Stimulated activated naive B cell treated with anti-CD40 and anti-IgM and Interleukin-4, amounts not matched to agents 10 μg/mL and 1 μg/mL and 100 μg/mL, for 72 hours (primary cell): ENCODE measurements around the gene NCKAP5.
"Not testable (repeated sequence)": the region's sequence is repeated elsewhere in the genome, so short reads cannot be mapped to it uniquely, and the experiment has no call there.

Source experiments
- ATAC-seq, 2 donors: fragments of 150-1000 bp; cut with Tn5 transposase; replicated peaks; 2 replicates each; pipeline ENCODE4 v1.10.0; 2021; ENCODE audit warnings: moderate library complexity in 1 of 2
- DNase-seq: peaks from one replicate; pipeline ENCODE4 v3.0.0; 2021
- H3K27ac Mint-ChIP-seq: one replicate; pipeline ENCODE4 v1.8.0; 2022; ENCODE audit warnings: mild to moderate bottlenecking, mixed read lengths
- H3K27me3 Mint-ChIP-seq, 2 donors: one replicate each; pipeline ENCODE4 v1.8.0; 2022; ENCODE audit warnings: mixed read lengths in 2 of 2
- H3K36me3 Mint-ChIP-seq, 2 donors: one replicate each; pipeline ENCODE4 v1.8.0; 2022; ENCODE audit warnings: mixed read lengths in 2 of 2, mild to moderate bottlenecking in 1 of 2
- H3K4me1 Mint-ChIP-seq, 2 donors: one replicate each; pipeline ENCODE4 v1.8.0; 2022; ENCODE audit warnings: mixed read lengths in 2 of 2, mild to moderate bottlenecking in 1 of 2
- H3K4me3 Mint-ChIP-seq, 2 donors: one replicate each; pipeline ENCODE4 v1.8.0; 2022; ENCODE audit warnings: mild to moderate bottlenecking in 2 of 2, mixed read lengths in 2 of 2, moderate library complexity in 1 of 2
- H3K9me3 Mint-ChIP-seq, 2 donors: one replicate each; pipeline ENCODE4 v1.8.0; 2022; ENCODE audit warnings: mixed read lengths in 2 of 2, mild to moderate bottlenecking in 1 of 2

The NCKAP5 gene

DNA sequence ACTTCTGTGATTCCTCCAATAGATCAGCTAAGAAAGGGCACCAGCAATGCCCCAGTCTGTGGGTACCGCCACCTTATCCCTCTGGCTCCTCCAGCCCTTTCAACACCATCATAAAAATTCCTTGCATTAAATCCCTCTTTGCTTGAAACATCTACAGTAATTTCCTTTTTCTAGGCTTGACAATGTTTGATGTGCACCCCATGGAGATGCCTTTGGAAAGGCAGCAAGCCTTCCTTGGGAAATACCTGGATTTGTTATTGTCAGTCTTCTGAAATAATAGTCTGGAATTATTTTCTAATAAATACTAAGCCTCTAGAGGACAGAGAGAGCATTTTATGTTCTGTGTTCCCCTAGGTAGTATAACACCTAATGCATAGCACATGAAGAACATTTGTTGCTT, 46.1 kb downstream of the NCKAP5 start:
- no peaks in the 10 kb centered on the region for H3K4me1 Mint-ChIP-seq
- no peak overlapping the region for H3K27ac Mint-ChIP-seq
- H3K4me3 Mint-ChIP-seq = no peak overlapping the region
- H3K9me3 Mint-ChIP-seq = no peaks in the 10 kb centered on the region
- H3K27me3 Mint-ChIP-seq = peaks cover 0 to 15% of the 10 kb centered on the region in 2 donors
- no peaks in the 10 kb centered on the region for H3K36me3 Mint-ChIP-seq
- no peak for ATAC-seq
- DNase-seq = no peak

DNA sequence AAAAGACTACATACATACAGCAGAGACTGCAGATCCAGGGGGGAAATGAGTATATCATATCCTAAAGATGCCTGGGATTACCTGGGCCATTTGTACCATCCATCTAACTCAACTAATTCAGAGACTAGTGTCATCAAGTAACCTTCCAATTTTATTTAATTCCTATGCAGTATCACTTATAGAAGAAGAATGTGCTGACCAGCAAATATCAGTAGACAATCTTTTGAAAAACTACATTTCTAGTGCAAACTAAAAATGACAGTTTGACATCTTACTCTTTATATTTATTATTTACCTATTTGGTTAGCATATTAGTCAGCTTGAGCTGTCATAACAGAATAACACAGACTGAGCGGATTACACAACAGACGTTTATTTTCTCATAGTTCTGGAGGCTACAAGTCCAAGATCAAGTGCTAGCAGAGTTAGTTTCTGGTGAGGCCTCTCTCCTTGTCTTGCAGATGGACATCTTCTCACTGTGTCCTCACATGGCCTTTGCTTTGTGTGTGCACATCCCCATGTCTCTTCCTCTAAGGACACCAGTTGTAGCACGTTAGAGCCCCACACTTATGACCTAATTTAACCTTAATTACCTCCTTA, 47.0 kb downstream of the NCKAP5 start:
- Mint-ChIP-seq H3K36me3 (no peaks in the 10 kb centered on the region), H3K4me3 (no peak overlapping the region), H3K27me3 (peaks cover 0 to 15% of the 10 kb centered on the region in 2 donors), H3K27ac (no peak overlapping the region), H3K9me3 (no peaks in the 10 kb centered on the region), H3K4me1 (no peaks in the 10 kb centered on the region)
- no peak for DNase-seq
- no peak for ATAC-seq

GRCh38 chr2:133519677-133520076, 48.6 kb downstream of the NCKAP5 start:
- not testable (repeated sequence) for H3K4me3 Mint-ChIP-seq, H3K9me3 Mint-ChIP-seq, H3K27ac Mint-ChIP-seq, H3K4me1 Mint-ChIP-seq, H3K36me3 Mint-ChIP-seq, ATAC-seq, DNase-seq
- H3K27me3 Mint-ChIP-seq = peaks cover 0 to 15% of the 10 kb centered on the region in 2 donors

GRCh38 chr2:133518700-133519344, 49.4 kb downstream of the NCKAP5 start:
- Mint-ChIP-seq H3K27me3 (peaks cover 0 to 15% of the 10 kb centered on the region in 2 donors), H3K36me3 (no peaks in the 10 kb centered on the region), H3K4me1 (no peaks in the 10 kb centered on the region), H3K9me3 (no peaks in the 10 kb centered on the region), H3K27ac (no peak overlapping the region), H3K4me3 (no peak overlapping the region)
- no peak for ATAC-seq
- no peak for DNase-seq

- Mint-ChIP-seq H3K27me3 (peaks cover 0 to 5% of the 10 kb centered on the region in 2 donors), H3K27ac (no peak overlapping the region), H3K4me1 (no peaks in the 10 kb centered on the region), H3K4me3 (no peak overlapping the region), H3K9me3 (no peaks in the 10 kb centered on the region), H3K36me3 (no peaks in the 10 kb centered on the region)
- DNase-seq = no peak
- no peak for ATAC-seq
Observed at GRCh38 chr2:133517876-133518275, 50.4 kb downstream of the NCKAP5 start.

DNA sequence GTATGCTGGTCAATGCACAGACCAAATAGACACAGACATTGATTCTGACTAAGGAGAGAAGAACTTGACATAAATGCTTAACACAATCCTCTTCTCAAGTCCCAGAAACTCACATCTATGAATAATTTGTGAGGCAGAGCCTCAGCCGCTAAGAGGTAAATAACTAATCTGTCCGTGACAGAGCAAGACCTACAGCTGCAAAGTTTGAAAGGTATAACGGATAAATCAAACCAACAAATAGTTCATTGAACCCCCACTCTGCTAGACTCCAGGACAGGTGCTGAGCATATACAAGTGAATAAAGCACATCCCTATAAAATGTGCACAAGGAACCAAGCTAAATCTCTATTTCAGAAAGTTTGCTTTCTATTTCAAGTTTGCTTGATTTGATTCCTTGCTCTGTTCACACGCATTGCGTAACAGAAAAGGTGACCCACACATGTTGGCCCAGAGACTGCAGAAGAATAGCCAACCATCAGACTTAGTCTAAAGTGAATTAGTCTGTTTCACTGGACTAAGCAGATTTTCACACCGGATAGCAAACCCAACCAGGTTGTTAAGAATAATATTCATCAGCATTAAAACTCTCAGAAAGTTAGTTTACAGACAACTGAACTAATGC, 51.7 kb downstream of the NCKAP5 start:
- Mint-ChIP-seq H3K27ac (no peak overlapping the region), H3K27me3 (peaks cover 0 to 5% of the 10 kb centered on the region in 2 donors), H3K4me1 (no peaks in the 10 kb centered on the region), H3K36me3 (no peaks in the 10 kb centered on the region), H3K9me3 (no peaks in the 10 kb centered on the region), H3K4me3 (no peak overlapping the region)
- DNase-seq (no peak), ATAC-seq (no peak)

DNA sequence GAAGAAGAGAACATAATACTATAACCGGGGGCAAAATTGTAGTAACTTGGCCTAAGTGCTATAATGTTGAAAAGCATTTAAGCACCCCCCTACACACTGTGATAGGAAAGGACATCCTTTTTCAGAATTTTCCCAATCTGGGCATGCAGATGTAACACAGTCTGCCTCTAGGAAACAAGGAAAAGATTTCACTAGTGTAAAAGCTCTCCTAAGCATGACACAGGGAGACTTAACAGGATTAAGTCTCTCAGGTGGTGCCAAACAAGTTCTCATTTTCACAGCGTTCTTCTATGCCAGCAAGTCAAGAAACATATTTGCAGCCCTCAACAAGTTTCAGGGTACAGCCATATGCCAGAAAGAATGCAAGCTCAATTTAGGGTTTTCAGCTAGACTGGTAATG, 53.0 kb downstream of the NCKAP5 start:
- H3K4me3 Mint-ChIP-seq = no peak overlapping the region
- no peak for ATAC-seq

DNA sequence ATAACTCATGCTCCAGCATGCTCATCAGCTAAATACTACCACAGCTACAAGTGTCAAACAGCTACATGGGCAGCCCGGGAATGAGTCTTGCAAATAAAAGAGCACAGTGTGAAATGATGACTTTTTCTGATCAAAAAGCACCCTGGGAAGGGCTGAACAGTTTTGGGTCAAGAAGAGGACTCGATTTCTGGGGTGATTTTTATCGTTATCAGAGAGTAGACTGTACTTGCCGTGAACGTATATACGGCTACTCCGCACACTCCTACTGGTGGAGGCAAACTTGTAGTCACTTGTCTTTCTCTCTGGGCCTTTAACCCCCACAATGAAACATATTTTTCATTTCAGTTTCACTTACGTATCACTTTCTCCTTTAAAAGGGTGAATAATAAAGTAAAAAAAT, 54.4 kb downstream of the NCKAP5 start:
- DNase-seq = no peak
- no peak for ATAC-seq
- H3K9me3 Mint-ChIP-seq = no peaks in the 10 kb centered on the region
- H3K27ac Mint-ChIP-seq = no peak overlapping the region
- H3K36me3 Mint-ChIP-seq = no peaks in the 10 kb centered on the region
- H3K27me3 Mint-ChIP-seq = no peaks in the 10 kb centered on the region
- H3K4me1 Mint-ChIP-seq = no peaks in the 10 kb centered on the region
- no peak overlapping the region for H3K4me3 Mint-ChIP-seq

More for the DNA sequence above, 53.0 kb downstream of the NCKAP5 start:
- H3K36me3 Mint-ChIP-seq = no peaks in the 10 kb centered on the region
- no peaks in the 10 kb centered on the region for H3K9me3 Mint-ChIP-seq
- no peak overlapping the region for H3K27ac Mint-ChIP-seq
- no peak for DNase-seq
- no peaks in the 10 kb centered on the region for H3K4me1 Mint-ChIP-seq
- H3K27me3 Mint-ChIP-seq = peaks cover 0 to 5% of the 10 kb centered on the region in 2 donors

DNA sequence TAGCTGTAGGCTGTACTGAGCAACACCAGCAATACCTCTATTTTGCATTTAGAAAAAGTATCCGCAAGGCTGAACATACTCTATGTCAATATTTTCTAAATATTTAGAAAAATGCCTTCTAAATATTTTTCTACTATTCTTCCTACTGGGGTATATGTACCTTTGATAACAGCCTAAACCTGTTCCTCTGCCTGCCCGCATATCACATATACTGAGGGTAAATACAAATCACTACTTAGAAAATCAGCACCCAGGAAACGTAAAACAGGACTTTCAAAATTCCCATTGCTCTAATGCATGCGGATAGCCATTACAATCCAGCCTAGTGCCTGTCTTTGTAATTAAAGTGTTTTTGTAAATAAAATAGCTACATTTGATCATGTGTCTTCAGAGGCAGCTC, 56.1 kb downstream of the NCKAP5 start:
- DNase-seq (no peak), ATAC-seq (no peak)
- H3K27me3 Mint-ChIP-seq = no peaks in the 10 kb centered on the region
- H3K4me3 Mint-ChIP-seq = no peak overlapping the region
- no peaks in the 10 kb centered on the region for H3K4me1 Mint-ChIP-seq
- no peak overlapping the region for H3K27ac Mint-ChIP-seq
- no peaks in the 10 kb centered on the region for H3K9me3 Mint-ChIP-seq
- no peaks in the 10 kb centered on the region for H3K36me3 Mint-ChIP-seq

GRCh38 chr2:133511679-133512078, 56.6 kb downstream of the NCKAP5 start:
- DNase-seq (no peak), ATAC-seq (no peak)
- H3K4me1 Mint-ChIP-seq = no peaks in the 10 kb centered on the region
- no peak overlapping the region for H3K27ac Mint-ChIP-seq
- H3K4me3 Mint-ChIP-seq = no peak overlapping the region
- no peaks in the 10 kb centered on the region for H3K36me3 Mint-ChIP-seq
- H3K27me3 Mint-ChIP-seq = no peaks in the 10 kb centered on the region
- no peaks in the 10 kb centered on the region for H3K9me3 Mint-ChIP-seq

GRCh38 chr2:133509777-133510176, 58.5 kb downstream of the NCKAP5 start:
- no peaks in the 10 kb centered on the region for H3K36me3 Mint-ChIP-seq
- no peaks in the 10 kb centered on the region for H3K27me3 Mint-ChIP-seq
- no peak overlapping the region for H3K4me3 Mint-ChIP-seq
- no peaks in the 10 kb centered on the region for H3K4me1 Mint-ChIP-seq
- no peaks in the 10 kb centered on the region for H3K9me3 Mint-ChIP-seq
- H3K27ac Mint-ChIP-seq = no peak overlapping the region
- ATAC-seq (no peak), DNase-seq (no peak)

DNA sequence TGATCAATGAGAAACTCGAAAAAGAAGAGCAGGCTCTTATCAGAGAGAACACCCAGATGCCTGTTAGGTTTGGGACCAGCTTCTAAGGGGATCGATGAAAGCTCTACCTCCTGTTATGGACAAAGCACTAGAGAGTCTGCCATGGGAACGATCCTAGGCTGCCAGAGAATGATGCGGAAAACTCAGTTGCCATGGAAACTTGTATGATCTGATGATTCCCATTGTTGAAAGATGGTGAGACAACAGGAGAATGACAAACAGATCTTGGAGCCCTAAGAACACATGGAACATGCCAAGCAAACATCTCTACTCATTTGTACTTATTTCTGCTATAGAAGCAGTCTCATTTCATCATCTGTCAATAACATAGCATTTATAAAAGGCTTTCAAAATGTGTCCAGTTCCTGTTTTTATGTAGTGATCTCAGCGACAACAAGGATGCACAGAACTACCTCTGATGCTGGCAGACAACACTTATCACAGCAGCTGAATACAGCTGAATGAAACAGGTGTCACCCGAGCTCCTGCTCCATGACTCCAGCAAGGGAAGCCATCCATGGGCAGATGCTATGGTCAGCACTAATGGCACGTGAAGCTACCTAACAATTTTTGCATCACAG, 59.6 kb downstream of the NCKAP5 start:
- no peaks in the 10 kb centered on the region for H3K36me3 Mint-ChIP-seq
- ATAC-seq (no peak), DNase-seq (no peak)
- no peak overlapping the region for H3K27ac Mint-ChIP-seq
- no peak overlapping the region for H3K4me3 Mint-ChIP-seq
- no peaks in the 10 kb centered on the region for H3K4me1 Mint-ChIP-seq
- no peaks in the 10 kb centered on the region for H3K9me3 Mint-ChIP-seq
- H3K27me3 Mint-ChIP-seq = no peaks in the 10 kb centered on the region

DNA sequence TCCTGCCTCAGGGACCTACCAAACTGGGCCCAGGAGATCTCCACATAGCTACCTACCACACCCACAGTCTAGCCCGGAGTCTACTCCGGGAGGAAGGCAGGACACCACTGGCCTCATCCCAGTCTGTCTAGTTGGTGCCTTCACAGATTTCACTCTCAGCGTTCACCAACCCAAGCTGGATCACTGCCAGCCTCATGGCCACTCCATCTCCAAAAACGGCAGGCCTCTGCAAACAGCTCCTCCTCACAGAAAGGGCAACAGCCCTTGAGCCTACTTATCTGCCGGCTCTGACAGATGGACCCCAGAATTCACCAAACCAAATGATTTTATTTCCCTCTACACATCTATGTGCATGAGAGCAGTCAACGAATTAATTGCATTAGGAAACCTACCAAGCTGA, 61.3 kb downstream of the NCKAP5 start:
- no peaks in the 10 kb centered on the region for H3K4me1 Mint-ChIP-seq
- no peaks in the 10 kb centered on the region for H3K36me3 Mint-ChIP-seq
- no peaks in the 10 kb centered on the region for H3K27me3 Mint-ChIP-seq
- DNase-seq = no peak
- H3K9me3 Mint-ChIP-seq = no peaks in the 10 kb centered on the region
- H3K27ac Mint-ChIP-seq = no peak overlapping the region
- no peak for ATAC-seq
- H3K4me3 Mint-ChIP-seq = no peak overlapping the region

- H3K4me1 Mint-ChIP-seq = no peaks in the 10 kb centered on the region
- no peak for DNase-seq
- no peak for ATAC-seq
- H3K36me3 Mint-ChIP-seq = no peaks in the 10 kb centered on the region
- no peaks in the 10 kb centered on the region for H3K9me3 Mint-ChIP-seq
- H3K4me3 Mint-ChIP-seq = no peak overlapping the region
- no peak overlapping the region for H3K27ac Mint-ChIP-seq
- no peaks in the 10 kb centered on the region for H3K27me3 Mint-ChIP-seq
Observed at GRCh38 chr2:133504566-133505505, 63.4 kb downstream of the NCKAP5 start.
